Measurements from ENCODE around the gene AHR. TPM values are rescaled to one million over a fixed set of nuclear protein-coding genes. Genes with fewer than 3 reads are reported as not detected.
A peak's percentile ranks its signal among the peaks of the same experiment; 100 is the strongest.

AHR gene
- total RNA-seq, 2 donors from 2014 or later: 5.6 to 6.0 TPM

DNA sequence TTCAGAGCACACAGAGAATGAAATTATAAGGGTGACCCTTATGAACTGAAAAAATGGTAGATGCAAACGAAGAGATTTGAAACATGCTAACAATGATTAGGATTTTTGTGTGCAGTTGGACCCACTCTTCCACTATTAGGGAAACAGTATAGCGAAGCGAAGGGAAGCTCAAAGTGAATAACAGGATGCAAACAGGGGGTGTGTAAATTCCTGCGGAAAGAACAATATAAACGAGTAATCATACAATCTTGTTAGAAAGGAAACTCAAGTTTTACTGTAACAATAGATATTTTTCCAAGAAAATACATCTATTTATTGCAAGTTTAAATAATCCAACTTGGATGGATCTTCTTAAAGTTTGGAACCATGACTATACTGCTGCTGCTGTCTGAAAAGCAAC, 14.7 kb downstream of the AHR start:
- Histone ChIP-seq H3K4me1 (ENCODE audit: control insufficient read depth, insufficient read depth, low read length) (peaks cover 3% of the 10 kb centered on the region), H3K4me3 (ENCODE audit: low read length) (no peak overlapping the region), H3K9ac (ENCODE audit: extremely low read depth, low read length, poor library complexity, severe bottlenecking) (no peak overlapping the region), H3K9me3 (ENCODE audit: control insufficient read depth, low read length) (no peaks in the 10 kb centered on the region), H3K27me3 (ENCODE audit: control insufficient read depth, insufficient read depth, low read length, poor library complexity, severe bottlenecking) (no peaks in the 10 kb centered on the region), H3K27ac (ENCODE audit: low read depth, low read length) (no peak overlapping the region), H3K36me3 (ENCODE audit: control insufficient read depth, insufficient read depth, low read length) (no peaks in the 10 kb centered on the region)
- H3K27me3 Mint-ChIP-seq (ENCODE audit: insufficient read depth): no peaks in the 10 kb centered on the region
- no peaks in the 10 kb centered on the region for H3K36me3 Mint-ChIP-seq (ENCODE audit: low read depth)
- TF ChIP-seq, protein P1, sequence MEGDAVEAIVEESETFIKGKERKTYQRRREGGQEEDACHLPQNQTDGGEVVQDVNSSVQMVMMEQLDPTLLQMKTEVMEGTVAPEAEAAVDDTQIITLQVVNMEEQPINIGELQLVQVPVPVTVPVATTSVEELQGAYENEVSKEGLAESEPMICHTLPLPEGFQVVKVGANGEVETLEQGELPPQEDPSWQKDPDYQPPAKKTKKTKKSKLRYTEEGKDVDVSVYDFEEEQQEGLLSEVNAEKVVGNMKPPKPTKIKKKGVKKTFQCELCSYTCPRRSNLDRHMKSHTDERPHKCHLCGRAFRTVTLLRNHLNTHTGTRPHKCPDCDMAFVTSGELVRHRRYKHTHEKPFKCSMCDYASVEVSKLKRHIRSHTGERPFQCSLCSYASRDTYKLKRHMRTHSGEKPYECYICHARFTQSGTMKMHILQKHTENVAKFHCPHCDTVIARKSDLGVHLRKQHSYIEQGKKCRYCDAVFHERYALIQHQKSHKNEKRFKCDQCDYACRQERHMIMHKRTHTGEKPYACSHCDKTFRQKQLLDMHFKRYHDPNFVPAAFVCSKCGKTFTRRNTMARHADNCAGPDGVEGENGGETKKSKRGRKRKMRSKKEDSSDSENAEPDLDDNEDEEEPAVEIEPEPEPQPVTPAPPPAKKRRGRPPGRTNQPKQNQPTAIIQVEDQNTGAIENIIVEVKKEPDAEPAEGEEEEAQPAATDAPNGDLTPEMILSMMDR (conservative IDR thresholded peaks at IDR 0.05): no peak
- no peak overlapping the region for H3K4me3 Mint-ChIP-seq
- H3K27ac Mint-ChIP-seq: peak overlapping the region; percentile 9
- peaks cover 14% of the 10 kb centered on the region for H3K4me1 Mint-ChIP-seq
- no peaks in the 10 kb centered on the region for H3K9me3 Mint-ChIP-seq
- DNase-seq: no peak
- 52 to 58% methylated on average over 2 to 5 of the region's 5 CpGs for WGBS, 2 experiments (ENCODE audit: insufficient coverage in 1 of 2, insufficient read length in 1 of 2)

DNA sequence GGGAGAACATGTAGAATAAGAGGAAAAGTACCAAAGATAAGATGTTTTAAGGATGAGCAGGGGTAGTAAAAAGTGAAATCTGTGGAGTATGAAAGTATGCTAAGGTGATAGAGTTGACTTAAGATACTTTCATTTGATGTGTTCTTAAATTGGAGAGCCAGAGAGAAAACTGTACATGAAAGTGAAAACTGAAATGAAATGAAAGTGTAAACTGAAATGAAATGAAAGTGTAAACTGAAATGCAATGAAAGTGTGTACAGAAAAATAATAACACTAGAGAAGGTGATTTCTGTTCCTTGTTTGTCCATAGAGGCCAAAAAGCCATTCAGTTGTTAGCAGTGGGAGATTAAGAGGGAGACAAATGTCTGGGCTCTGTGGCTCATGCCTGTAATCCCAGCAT, 17.5 kb downstream of the AHR start:
- Mint-ChIP-seq H3K36me3 (ENCODE audit: low read depth) (no peaks in the 10 kb centered on the region), H3K9me3 (no peaks in the 10 kb centered on the region), H3K4me3 (no peak overlapping the region), H3K27ac (no peak overlapping the region), H3K27me3 (ENCODE audit: insufficient read depth) (no peaks in the 10 kb centered on the region), H3K4me1 (peaks cover 14% of the 10 kb centered on the region)
- DNase-seq: no peak
- no peak overlapping the region for H3K9ac ChIP-seq (ENCODE audit: extremely low read depth, low read length, poor library complexity, severe bottlenecking)
- TF ChIP-seq, protein P1 (conservative IDR thresholded peaks at IDR 0.05): no peak
- no peaks in the 10 kb centered on the region for H3K36me3 ChIP-seq (ENCODE audit: control insufficient read depth, insufficient read depth, low read length)
- no peak overlapping the region for H3K4me3 ChIP-seq (ENCODE audit: low read length)
- peaks cover 3% of the 10 kb centered on the region for H3K4me1 ChIP-seq (ENCODE audit: control insufficient read depth, insufficient read depth, low read length)
- H3K27ac ChIP-seq (ENCODE audit: low read depth, low read length): no peak overlapping the region
- H3K9me3 ChIP-seq (ENCODE audit: control insufficient read depth, low read length): no peaks in the 10 kb centered on the region
- H3K27me3 ChIP-seq (ENCODE audit: control insufficient read depth, insufficient read depth, low read length, poor library complexity, severe bottlenecking): no peaks in the 10 kb centered on the region

DNA sequence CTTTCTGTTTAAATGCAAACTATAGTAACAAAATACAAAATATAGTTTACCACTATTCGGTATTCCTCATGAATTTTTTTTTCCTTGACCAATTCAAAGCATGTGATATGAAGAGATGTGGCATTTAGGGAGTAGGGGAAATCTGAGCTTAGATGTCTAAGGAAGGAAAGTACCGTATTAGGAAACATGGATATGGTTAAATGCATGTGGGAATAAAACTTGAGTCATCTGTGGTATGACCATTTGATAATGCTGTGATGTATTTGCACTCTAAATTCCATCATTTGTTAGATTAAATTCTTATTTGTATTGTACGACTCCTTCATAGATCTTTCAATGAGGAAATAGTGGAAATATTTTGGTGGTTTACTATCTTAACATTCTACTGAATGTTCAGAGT, 19.7 kb downstream of the AHR start:
- no peaks in the 10 kb centered on the region for H3K4me1 ChIP-seq (ENCODE audit: control insufficient read depth, insufficient read depth, low read length)
- no peaks in the 10 kb centered on the region for H3K9me3 ChIP-seq (ENCODE audit: control insufficient read depth, low read length)
- H3K4me3 ChIP-seq (ENCODE audit: low read length): no peak overlapping the region
- TF ChIP-seq, protein P1 (conservative IDR thresholded peaks at IDR 0.05): no peak
- H3K9ac ChIP-seq (ENCODE audit: extremely low read depth, low read length, poor library complexity, severe bottlenecking): no peak overlapping the region
- Mint-ChIP-seq H3K4me1 (peaks cover 7% of the 10 kb centered on the region), H3K27ac (no peak overlapping the region), H3K36me3 (ENCODE audit: low read depth) (no peaks in the 10 kb centered on the region), H3K4me3 (no peak overlapping the region), H3K9me3 (no peaks in the 10 kb centered on the region), H3K27me3 (ENCODE audit: insufficient read depth) (no peaks in the 10 kb centered on the region)
- no peaks in the 10 kb centered on the region for H3K27me3 ChIP-seq (ENCODE audit: control insufficient read depth, insufficient read depth, low read length, poor library complexity, severe bottlenecking)
- DNase-seq: no peak
- H3K27ac ChIP-seq (ENCODE audit: low read depth, low read length): no peak overlapping the region
- WGBS, 2 experiments (ENCODE audit: insufficient coverage in 1 of 2, insufficient read length in 1 of 2): 94 to 100% methylated on average over 1 to 3 of the region's 3 CpGs
- H3K36me3 ChIP-seq (ENCODE audit: control insufficient read depth, insufficient read depth, low read length): no peaks in the 10 kb centered on the region
